Muscle layer of duodenum (tissue), 2 donors: ENCODE results near the gene PPFIA2.

Source experiments
- H3K27ac ChIP-seq: one replicate; pipeline ENCODE4 v1.7.0; 2013; ENCODE audit warnings: mild to moderate bottlenecking, low read length
- H3K27me3 ChIP-seq: one replicate; pipeline ENCODE4 v1.7.0; 2013; ENCODE audit warnings: low read depth, mild to moderate bottlenecking, control low read depth, low read length
- H3K36me3 ChIP-seq, 2 donors: one replicate each; pipeline ENCODE4 v1.7.0; 2013; ENCODE audit warnings: low read length in 2 of 2, control low read depth in 1 of 2, mild to moderate bottlenecking in 1 of 2; ENCODE audit not compliant: insufficient read depth in 2 of 2, control insufficient read depth in 1 of 2
- H3K4me1 ChIP-seq, 2 donors: one replicate each; pipeline ENCODE4 v1.7.0; 2013; ENCODE audit warnings: low read length in 2 of 2, mild to moderate bottlenecking in 2 of 2, control low read depth in 1 of 2, moderate library complexity in 1 of 2; ENCODE audit not compliant: insufficient read depth in 2 of 2, control insufficient read depth in 1 of 2
- H3K4me3 ChIP-seq, 2 donors: one replicate each; pipeline ENCODE4 v1.7.0; 2013; ENCODE audit warnings: low read length in 2 of 2, low read depth in 1 of 2, mild to moderate bottlenecking in 1 of 2
- H3K9me3 ChIP-seq, 2 donors: one replicate each; pipeline ENCODE4 v1.7.0; 2013; ENCODE audit warnings: low read length in 2 of 2, control low read depth in 1 of 2, mild to moderate bottlenecking in 1 of 2; ENCODE audit not compliant: control insufficient read depth in 1 of 2
- donor health status: healthy.

PPFIA2 gene

DNA sequence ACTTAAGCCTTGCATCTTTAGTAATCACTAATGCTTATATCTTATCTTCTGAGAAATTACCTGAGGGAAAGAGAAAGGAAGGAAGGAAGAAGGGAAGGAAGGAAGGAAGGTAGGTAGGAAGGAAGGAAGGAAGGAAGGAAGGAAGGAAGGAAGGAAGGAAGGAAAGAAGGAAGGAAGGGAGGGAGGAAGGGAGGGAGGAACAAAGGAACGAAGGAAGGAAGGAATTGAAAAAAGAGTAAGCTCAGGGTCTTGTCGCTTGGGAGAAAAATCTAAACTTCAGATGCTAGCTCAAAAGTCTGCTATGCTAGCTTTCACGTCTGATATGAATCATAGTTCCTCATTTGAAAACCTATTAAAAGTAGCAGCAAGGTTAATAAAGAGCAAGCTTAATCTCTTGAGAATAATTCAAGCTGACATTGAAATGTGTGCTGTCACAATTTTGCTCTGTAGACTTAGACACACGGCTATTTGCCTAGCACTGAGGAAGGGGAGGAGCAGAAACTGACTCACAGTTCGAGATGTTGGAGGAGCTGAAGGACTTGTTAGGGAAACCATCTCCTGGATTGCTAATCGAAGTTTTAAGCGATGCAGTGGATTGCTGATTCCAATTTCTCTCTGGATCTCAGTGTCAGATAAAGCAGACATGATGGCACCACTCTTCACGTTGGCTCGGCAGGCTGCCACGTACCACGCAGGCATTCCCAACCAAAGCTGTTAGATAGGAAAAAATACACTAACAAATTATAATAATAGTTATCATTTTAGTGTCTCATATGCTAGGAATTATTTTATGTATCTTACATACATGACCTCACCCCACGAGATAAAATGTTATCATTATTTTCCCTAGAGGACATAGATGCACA is 464.6 kb downstream of the PPFIA2 start:
- Histone ChIP-seq H3K4me3 (no peak overlapping the region), H3K36me3 (no peaks in the 10 kb centered on the region), H3K4me1 (no peaks in the 10 kb centered on the region), H3K27me3 (no peaks in the 10 kb centered on the region), H3K27ac (no peak overlapping the region), H3K9me3 (no peaks in the 10 kb centered on the region)

DNA sequence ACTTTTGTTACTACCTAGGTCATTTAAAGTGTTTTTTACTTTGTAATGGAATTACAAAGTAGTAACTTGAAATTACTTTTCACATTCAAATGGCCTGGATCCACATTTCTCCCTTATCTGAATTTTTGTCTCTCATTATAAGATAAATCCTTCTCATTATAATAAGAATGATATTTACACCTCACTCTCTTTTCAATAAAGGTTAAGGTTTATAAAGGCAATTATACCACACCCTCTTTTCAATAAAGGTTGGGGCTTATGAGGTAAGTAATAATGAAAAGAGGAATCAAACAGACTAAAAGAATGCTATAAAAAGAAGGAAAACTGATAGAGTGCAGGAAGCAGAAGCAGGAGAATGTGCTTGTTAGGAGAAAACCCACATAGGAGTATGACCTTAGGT is 470.5 kb downstream of the PPFIA2 start:
- Histone ChIP-seq H3K27ac (no peak overlapping the region), H3K4me1 (no peaks in the 10 kb centered on the region), H3K27me3 (no peaks in the 10 kb centered on the region), H3K36me3 (no peaks in the 10 kb centered on the region), H3K9me3 (no peaks in the 10 kb centered on the region), H3K4me3 (no peak overlapping the region)

DNA sequence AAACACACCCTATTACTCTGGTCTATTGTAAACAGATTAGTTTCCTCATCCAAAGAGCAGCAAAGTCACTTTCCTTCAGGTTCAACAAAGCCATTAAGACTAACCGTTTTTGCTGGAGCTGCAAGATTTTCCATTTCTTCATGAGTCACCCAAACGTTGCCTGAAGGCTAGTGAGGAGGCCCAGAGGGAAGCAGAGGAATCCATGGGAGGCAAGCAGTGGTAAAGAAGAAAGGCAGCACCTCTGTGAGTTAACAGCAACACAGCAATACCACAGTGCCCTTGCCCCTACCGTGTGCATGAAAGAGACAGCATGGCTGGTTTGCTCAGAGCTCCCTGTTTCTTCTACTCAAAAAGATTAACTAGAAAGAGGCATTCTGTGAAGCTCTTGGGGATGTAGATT is 475.0 kb downstream of the PPFIA2 start:
- Histone ChIP-seq H3K36me3 (no peaks in the 10 kb centered on the region), H3K27ac (no peak overlapping the region), H3K4me3 (no peak overlapping the region), H3K4me1 (no peaks in the 10 kb centered on the region), H3K27me3 (no peaks in the 10 kb centered on the region), H3K9me3 (no peaks in the 10 kb centered on the region)

DNA sequence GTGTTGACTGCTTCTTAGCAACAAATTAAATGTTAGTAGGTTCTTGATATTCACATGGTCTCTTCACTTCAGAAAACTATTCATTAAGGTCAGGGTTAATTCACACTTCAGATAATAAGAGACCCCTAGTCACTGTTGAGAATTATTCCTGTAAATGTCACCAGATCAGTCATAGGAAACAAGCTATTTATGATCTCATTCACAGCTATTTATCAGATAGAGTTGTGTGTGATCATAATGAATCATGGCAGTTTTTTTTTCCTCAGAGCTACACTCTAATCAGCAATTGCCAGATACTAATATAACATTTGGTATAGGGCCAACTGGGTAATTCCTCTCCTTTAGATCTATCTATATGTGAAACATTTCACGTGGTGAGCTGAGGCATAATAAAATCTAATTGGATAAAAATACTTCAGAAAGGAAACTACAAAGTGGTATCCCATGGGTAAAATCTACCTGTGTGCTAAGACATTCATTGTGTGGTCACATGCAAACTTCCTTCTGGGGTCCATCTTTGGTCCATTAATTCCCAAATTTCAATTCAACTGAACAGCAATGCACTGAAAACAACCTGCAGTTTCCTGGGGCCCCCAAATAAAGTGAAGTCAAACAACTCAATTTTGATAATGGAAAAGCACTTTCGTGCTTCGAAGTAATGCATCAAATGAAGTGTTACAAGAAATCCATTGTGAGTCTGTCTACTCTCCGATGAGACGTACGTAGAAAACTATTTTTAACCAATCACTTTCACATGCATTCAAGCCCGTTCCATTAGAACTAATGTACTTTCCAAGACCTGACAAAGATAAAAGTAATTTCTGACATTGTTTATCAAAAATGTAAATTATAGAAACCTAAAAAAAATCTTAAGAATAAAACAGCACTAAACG is 484.3 kb downstream of the PPFIA2 start:
- H3K9me3 ChIP-seq, result no peaks in the 10 kb centered on the region
- no peaks in the 10 kb centered on the region for H3K4me1 ChIP-seq
- no peaks in the 10 kb centered on the region for H3K36me3 ChIP-seq
- no peaks in the 10 kb centered on the region for H3K27me3 ChIP-seq
- no peak overlapping the region for H3K4me3 ChIP-seq
- no peak overlapping the region for H3K27ac ChIP-seq

- Histone ChIP-seq H3K27me3 (no peaks in the 10 kb centered on the region), H3K4me3 (no peak overlapping the region), H3K27ac (no peak overlapping the region), H3K9me3 (no peaks in the 10 kb centered on the region), H3K36me3 (no peaks in the 10 kb centered on the region), H3K4me1 (no peaks in the 10 kb centered on the region)
Measured at GRCh38 chr12:81270385-81270784, 488.8 kb downstream of the PPFIA2 start.

DNA sequence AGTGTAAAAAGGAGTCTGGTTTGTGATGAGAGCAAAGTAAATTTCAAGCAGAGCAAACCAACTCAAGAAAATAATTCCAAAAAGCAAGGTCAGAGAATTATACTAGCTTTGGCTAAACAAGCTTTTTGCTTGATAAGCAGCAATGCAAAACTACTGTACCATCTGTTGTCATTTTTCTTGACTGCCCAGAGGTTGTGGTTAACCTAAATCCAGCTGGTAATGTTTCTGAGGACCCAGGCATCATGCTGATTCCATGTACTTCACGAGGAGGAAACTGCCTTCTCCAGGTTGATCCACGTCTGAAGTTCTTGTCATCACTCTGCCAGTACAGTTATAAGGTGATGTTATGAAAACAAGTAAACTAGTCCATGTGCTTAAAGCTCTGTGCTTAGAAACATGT is 496.1 kb downstream of the PPFIA2 start:
- Histone ChIP-seq H3K4me3 (no peak overlapping the region), H3K36me3 (no peaks in the 10 kb centered on the region), H3K9me3 (no peaks in the 10 kb centered on the region), H3K27me3 (no peaks in the 10 kb centered on the region), H3K4me1 (no peaks in the 10 kb centered on the region), H3K27ac (no peak overlapping the region)

- Histone ChIP-seq H3K27me3 (no peaks in the 10 kb centered on the region), H3K4me1 (no peaks in the 10 kb centered on the region), H3K9me3 (no peaks in the 10 kb centered on the region), H3K36me3 (no peaks in the 10 kb centered on the region), H3K4me3 (no peak overlapping the region), H3K27ac (no peak overlapping the region)
Measured at GRCh38 chr12:81261508-81262207, 497.5 kb downstream of the PPFIA2 start.

GRCh38 chr12:81259360-81259759 is 499.8 kb downstream of the PPFIA2 start:
- no peak overlapping the region for H3K27ac ChIP-seq
- H3K27me3 ChIP-seq, result no peaks in the 10 kb centered on the region
- no peak overlapping the region for H3K4me3 ChIP-seq
- no peaks in the 10 kb centered on the region for H3K9me3 ChIP-seq
- no peaks in the 10 kb centered on the region for H3K4me1 ChIP-seq
- no peaks in the 10 kb centered on the region for H3K36me3 ChIP-seq

DNA sequence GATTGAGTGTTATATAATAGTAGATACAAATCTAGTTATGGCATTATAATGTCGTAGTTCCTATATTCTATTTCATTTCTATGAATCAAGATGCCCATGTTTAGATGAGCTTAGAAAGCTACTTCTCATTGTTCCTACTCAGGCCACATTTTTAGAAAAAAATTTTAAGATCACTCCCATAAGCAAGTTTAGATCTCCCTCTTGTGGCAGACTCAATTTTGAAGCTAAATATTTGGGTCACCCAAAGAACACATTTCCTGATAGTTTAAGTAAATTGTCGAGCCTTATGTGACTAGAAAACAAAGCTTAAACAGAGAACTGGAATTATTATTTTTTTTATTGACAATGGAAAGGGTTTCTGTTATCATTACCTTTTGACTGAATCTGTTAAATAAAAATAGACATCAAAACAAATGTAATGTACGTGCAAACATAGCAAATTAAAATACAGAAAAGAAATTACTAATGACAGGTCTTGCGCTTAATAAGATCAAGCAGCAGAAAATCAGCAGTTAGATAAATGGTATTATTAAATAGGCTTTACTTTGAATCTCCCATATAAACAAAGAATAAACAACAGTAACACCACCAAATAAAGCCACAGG is 501.1 kb downstream of the PPFIA2 start:
- Histone ChIP-seq H3K27me3 (no peaks in the 10 kb centered on the region), H3K4me3 (no peak overlapping the region), H3K27ac (no peak overlapping the region), H3K9me3 (no peaks in the 10 kb centered on the region), H3K36me3 (no peaks in the 10 kb centered on the region), H3K4me1 (no peaks in the 10 kb centered on the region)

DNA sequence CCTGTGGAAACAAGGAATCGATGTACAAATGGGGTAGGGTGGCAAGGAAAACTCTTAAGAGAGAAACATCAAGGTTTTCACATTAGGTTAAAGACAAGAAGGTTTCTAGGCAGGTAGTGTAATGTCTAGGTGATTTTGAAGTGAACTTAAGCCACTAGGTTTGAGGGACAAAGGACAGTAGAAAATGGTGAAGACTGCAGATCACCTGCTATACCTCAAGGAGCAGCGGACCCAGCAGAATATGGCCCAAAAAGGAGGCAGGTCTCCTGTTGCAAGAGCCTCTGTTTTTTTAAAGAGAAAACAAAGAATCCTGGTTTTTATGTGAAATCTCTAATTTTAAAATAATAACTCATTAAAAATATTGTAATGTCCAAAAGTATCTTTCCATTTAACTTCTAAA is 503.2 kb downstream of the PPFIA2 start:
- no peak overlapping the region for H3K4me3 ChIP-seq
- no peaks in the 10 kb centered on the region for H3K4me1 ChIP-seq
- H3K27ac ChIP-seq, result no peak overlapping the region
- H3K9me3 ChIP-seq, result no peaks in the 10 kb centered on the region
- no peaks in the 10 kb centered on the region for H3K27me3 ChIP-seq
- H3K36me3 ChIP-seq, result no peaks in the 10 kb centered on the region

GRCh38 chr12:81255456-81255855 is 503.7 kb downstream of the PPFIA2 start:
- H3K27me3 ChIP-seq, result no peaks in the 10 kb centered on the region
- H3K36me3 ChIP-seq, result no peaks in the 10 kb centered on the region
- H3K9me3 ChIP-seq, result no peaks in the 10 kb centered on the region
- no peak overlapping the region for H3K4me3 ChIP-seq
- no peaks in the 10 kb centered on the region for H3K4me1 ChIP-seq
- H3K27ac ChIP-seq, result no peak overlapping the region
